Stimulated activated CD4-positive, alpha-beta T cell treated with anti-CD3 and anti-CD28 coated beads, Interleukin-2, amount 100 ng/mL, for 4 hours (primary cell): ENCODE data around the gene NT5C1B.
"Not testable (repeated sequence)": the region's sequence is repeated elsewhere in the genome, so short reads cannot be mapped to it uniquely, and the experiment has no call there.

Experiments
- DNase-seq: peaks from one replicate; pipeline ENCODE4 v3.0.0-alpha.2; 2020; ENCODE audit warnings: low read depth

Gene NT5C1B

DNA sequence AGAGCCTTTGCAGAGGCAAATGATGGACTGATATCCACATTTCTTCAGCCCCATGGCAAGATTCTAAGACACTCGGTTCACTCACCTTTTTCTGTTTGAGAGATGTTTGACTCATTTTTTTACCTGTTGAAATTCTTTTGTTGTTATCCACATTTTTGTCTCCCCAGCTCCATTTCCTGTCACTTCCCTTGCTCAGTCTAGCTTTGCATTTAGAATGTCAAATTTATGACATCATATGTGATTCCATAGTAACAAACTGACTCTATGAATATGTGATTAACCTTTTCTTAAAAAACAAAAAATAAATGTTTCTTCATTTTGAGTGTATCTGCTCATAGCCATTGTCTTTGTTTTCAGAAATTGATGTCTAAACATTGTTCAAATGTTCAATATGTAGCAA lies at the start of gene NT5C1B:
Gene NT5C1B, minus strand, starts transcription at position 216 of the 400 bp plus-strand sequence. Its CDS starts 101 bp downstream, at position 115.
- DNase-seq, result no peak

DNA sequence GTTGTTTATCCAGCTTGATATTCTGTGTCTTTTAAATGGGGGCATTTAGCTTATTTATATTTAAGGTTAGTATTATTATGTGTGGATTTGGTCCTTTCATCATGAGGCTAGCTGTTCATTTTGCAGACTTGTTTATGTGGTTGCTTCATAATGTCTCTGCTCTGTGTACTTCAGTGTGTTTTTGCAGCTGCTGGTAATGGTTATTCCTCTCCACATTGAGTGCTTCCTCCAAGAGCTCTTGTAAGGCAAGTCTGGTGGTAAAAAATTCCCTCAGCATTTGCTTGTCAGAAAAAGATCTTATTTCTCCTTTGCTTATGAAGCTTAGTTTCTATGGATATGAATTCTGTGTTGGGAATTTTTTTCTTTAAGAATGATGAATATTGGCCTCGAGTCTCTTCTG lies 47.8 kb upstream of the NT5C1B start:
- DNase-seq, result no peak

GRCh38 chr2:18632699-18633098 lies 43.3 kb upstream of the NT5C1B start:
- DNase-seq, result not testable (repeated sequence)

DNA sequence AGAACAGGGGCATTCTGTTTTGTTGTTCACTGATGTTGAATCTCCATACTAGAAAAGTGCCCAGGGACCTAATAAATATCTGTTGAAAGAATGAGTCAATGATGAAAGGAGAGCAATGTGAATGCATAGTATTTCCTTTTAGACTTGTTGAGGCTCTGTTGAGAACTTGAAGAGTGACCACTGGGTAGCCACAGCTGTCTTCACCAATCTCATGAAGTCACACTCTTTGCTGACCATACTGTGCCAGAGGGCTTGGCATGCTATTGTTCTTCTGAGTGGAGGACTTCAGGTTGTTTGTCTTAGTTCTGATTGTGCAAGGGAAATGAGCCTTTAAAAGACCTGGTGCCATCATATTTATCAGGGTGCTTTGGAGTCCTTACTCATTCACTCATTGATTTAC lies 41.6 kb upstream of the NT5C1B start:
- no peak for DNase-seq

- DNase-seq, result no peak
Measured at GRCh38 chr2:18630541-18630940, 41.2 kb upstream of the NT5C1B start.

DNA sequence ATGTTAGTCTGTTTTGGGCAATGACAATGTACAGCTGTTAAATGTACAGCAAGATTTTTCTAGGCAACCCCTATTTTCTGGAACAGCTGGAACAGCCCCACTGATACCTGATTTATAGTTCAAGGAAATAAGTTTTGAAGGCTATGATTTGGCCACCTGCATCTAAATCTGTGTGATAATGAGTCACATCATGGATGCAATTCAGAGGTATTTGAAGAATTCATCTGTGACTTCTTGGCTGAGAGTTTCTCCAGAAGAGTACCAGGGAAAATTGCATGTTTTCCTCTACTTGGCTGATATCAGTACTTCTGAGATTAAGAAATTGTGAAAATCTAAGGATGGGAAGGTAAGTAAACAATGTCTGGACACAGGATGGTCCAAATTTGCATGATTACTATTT lies 40.7 kb upstream of the NT5C1B start:
- DNase-seq, result no peak

- DNase-seq, result no peak
Measured at GRCh38 chr2:18626958-18627650, 37.7 kb upstream of the NT5C1B start.

GRCh38 chr2:18626256-18626668 lies 36.9 kb upstream of the NT5C1B start:
- DNase-seq, result no peak

GRCh38 chr2:18625563-18625962 lies 36.2 kb upstream of the NT5C1B start:
- DNase-seq, result no peak

GRCh38 chr2:18623782-18624181 lies 34.4 kb upstream of the NT5C1B start:
- DNase-seq, result no peak

DNA sequence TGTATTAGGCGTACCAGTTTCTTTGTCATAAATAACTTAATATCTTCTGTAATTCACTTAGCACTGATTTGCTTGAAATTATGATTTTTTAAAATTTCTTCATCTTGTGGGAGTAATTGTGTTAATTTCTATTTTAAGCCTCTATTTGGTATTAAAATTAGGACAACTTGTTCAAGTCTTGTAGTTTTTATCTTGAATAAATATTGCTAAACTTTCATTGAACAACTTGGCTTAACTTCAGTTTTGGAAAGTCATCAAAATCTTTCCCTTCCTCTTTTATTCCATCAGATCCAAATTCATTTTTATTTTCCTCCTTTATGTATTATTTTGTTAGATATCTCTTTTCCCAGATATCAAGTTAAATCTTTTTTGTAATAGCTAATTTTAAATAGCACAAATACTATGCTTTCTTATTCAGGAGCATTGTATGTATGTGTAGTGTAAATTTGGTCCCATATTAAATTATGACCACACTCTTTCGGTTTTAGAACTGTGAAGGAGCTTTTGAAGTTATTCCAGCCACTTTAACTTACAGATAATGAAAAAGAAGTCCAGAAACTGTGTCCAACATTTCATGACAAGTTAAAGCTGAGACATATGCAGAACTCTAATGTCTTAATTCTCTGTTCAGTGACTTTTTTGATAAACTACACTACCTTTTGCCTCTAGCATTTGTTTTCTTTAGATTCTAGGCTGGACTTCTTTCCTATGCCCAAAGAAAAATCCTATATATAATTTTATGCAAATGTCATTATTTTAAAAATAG lies 31.7 kb upstream of the NT5C1B start:
- DNase-seq, result no peak

- no peak for DNase-seq
Measured at GRCh38 chr2:18619091-18619490, 29.7 kb upstream of the NT5C1B start.

DNA sequence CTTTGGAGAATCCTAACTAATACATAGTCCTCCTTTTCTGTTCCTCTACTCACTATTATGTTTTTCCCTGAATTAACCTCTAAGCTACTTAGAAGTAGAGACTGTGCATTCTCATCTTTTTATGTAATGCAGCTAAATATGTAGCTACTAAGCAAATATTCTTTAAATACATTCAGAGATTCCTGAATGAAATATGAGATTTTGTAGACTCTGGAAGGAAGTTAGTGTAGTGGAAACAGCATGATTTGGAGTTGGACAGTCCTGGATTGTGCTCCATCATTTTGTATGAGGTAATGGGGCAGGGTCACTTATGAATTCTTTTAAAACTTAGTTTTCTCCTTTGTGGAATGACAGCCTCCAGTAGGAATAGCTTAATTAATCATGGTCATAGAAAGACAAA lies 24.7 kb upstream of the NT5C1B start:
- no peak for DNase-seq

DNA sequence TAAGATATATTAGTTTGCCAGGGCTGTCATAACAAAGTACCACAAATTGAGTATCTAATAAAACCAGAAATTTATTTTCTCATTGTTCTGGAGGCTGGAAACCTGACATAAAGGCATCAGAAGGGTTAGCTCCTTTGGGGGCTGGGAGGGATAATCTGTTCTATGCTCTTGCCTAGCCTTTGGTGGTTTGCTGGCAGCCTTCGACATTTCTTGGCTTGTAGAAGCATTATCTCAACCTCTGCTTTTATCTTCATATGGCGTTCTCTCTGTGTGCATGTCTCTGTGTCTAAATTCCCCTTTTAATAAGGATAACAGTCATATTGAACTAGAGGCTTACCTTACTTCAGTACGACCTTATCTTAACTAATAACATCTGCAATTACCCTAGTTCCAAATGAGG lies 22.8 kb upstream of the NT5C1B start:
- no peak for DNase-seq

DNA sequence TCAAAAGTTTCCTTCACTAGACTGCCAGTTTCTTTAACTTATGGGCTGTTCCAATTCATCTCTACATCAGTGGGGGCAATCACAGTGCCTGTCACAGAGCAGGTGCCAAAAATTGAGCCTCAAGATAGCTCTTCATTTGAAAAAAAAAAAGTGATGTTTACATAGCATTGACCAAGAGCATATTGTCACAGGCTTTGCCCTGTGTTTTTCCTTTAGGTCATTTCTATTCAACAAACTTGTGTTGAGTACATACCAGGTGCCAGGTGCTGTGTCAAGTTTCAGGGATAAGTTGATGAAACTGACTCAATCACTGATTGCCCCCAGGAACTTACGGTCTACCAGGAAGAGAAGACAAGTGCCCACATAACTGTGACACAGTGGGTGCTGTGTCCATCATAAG lies 22.2 kb upstream of the NT5C1B start:
- no peak for DNase-seq

- DNase-seq, result no peak
Measured at GRCh38 chr2:18611184-18611583, 21.8 kb upstream of the NT5C1B start.

- no peak for DNase-seq
Measured at GRCh38 chr2:18610651-18611050, 21.3 kb upstream of the NT5C1B start.

DNA sequence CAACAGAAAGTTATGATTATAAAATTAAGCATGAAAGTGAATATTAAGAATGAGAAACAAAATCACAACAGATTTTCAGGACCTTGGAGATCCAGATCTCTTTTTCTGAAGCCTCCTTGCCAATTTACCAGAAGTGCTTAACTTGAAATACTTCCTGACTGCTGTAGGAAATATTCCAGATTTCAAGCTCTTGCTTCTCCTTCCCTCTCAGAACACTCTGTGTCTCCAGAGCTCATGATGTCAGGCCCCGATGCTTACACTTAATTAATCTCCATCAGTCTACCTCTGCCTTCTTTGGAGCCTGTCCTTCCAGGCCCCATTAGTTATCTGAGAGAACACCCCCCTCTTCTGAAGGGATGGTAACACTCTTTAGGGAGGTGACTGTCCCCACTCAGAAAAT lies 20.7 kb upstream of the NT5C1B start:
- DNase-seq, result no peak

DNA sequence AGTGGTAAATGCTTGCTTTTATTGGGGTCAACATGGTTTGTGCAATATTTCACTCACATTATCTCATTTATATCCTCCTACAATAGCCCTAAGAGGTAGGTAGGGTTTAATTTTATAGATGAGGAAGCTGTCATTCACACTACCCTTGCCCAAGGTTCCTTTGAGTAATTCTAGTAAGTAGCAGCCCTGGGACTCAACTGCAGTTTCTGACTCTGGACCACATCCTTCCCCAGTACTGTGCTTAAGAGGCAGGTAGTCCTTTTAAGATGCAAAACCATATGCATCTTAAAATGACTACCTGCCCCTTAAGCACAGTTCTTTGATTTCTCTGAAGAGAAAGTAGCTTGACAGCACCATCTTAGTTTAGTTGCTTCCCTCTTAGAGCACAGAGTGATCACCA lies 15.7 kb upstream of the NT5C1B start:
- no peak for DNase-seq

DNA sequence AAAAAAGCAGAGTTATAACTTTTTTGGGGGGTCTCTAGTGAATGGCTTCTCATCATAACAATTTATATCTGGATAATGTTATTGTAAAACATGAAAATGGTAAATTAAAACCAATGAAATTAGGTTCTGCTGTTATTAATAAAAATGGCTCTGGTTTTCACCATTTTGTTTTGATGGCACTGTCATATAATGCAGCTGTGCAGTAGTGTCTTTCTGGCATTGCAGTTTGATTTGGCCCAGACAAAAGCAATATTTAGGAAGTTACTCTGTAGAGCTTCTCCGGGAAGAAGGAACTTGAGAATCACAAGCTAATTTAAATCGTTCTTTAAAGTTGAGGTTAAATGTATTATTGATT lies 15.1 kb upstream of the NT5C1B start:
- DNase-seq, result no peak

- no peak for DNase-seq
Measured at GRCh38 chr2:18603854-18604530, 14.6 kb upstream of the NT5C1B start.

GRCh38 chr2:18602298-18602697 lies 12.9 kb upstream of the NT5C1B start:
- no peak for DNase-seq

GRCh38 chr2:18600255-18600613 lies 10.9 kb upstream of the NT5C1B start:
- no peak for DNase-seq
